B cell (primary cell): ENCODE results near the gene PHLPP2. TPM values are rescaled to one million over a fixed set of nuclear protein-coding genes. Genes with fewer than 3 reads are reported as not detected.
A peak's percentile ranks its signal among the peaks of the same experiment; 100 is the strongest.

Experiments used
- ATAC-seq: fragments of 200-7000 bp; cut with Tn5 transposase; one replicate; pipeline ENCODE4 v1.10.0; 2021; ENCODE audit warnings: low read depth, mild to moderate bottlenecking, moderate number of reproducible peaks, moderate library complexity
- CTCF ChIA-PET: fragments of 350-600 bp; sonication (Branson Sonifier 250); formaldehyde crosslinking; loops from one replicate; lab custom pipeline; 2021; ENCODE audit warnings: antibody characterized with exemption, inconsistent platforms; lab: Charles Lee
- POLR2A ChIA-PET: fragments of 350-600 bp; sonication (Branson Sonifier 250); formaldehyde crosslinking; loops from one replicate; lab custom pipeline; 2021; ENCODE audit warnings: antibody characterized with exemption; lab: Charles Lee
- DNase-seq: peaks from one replicate; pipeline ENCODE4 v3.0.0; 2013
- H2AFZ ChIP-seq: 2 replicates; pipeline ENCODE4 v1.6.1; 2012; ENCODE audit warnings: mild to moderate bottlenecking, low read depth, low read length; ENCODE audit not compliant: insufficient read depth, poor library complexity, severe bottlenecking
- H3K27ac ChIP-seq, 2 donors: 1 replicate in 1 of 2; 2 replicates in 1 of 2; pipeline ENCODE4 v1.5.1; 2012 to 2013; ENCODE audit warnings: low read length in 2 of 2, mild to moderate bottlenecking in 2 of 2, moderate library complexity in 1 of 2
- H3K27me3 ChIP-seq, 4 experiments: fragments of 200-600 bp in 1 of 4; sonication (generic) in 1 of 4; replicated peaks in 1 of 4; 1 replicate in 2 of 4; 2 replicates in 2 of 4; pipeline versions ENCODE4 v1.6.1 to v1.7.0; 2013 to 2016; ENCODE audit warnings: low read length in 3 of 4, mild to moderate bottlenecking in 2 of 4, mixed read lengths in 1 of 4, moderate library complexity in 1 of 4; ENCODE audit not compliant: insufficient read depth in 4 of 4, control insufficient read depth in 3 of 4; ENCODE audit errors: control extremely low read depth in 1 of 4
- H3K36me3 ChIP-seq, 2 experiments: replicated peaks in 1 of 2; 1 replicate in 1 of 2; 2 replicates in 1 of 2; pipeline versions ENCODE4 v1.6.1 to v1.7.1; 2013; ENCODE audit warnings: low read length in 1 of 2; ENCODE audit not compliant: insufficient read depth in 2 of 2, control insufficient read depth in 1 of 2; ENCODE audit errors: control extremely low read depth in 1 of 2, extremely low read depth in 1 of 2
- H3K4me1 ChIP-seq, 2 donors: fragments of 200-600 bp in 1 of 2; sonication (generic) in 1 of 2; 1 replicate in 1 of 2; 2 replicates in 1 of 2; pipeline versions ENCODE4 v1.5.1 to v1.6.1; 2013 to 2017; ENCODE audit warnings: low read length in 2 of 2; ENCODE audit not compliant: control insufficient read depth in 2 of 2, insufficient read depth in 2 of 2
- H3K4me2 ChIP-seq: replicated peaks from 2 replicates; pipeline ENCODE3; 2012; ENCODE audit warnings: mild to moderate bottlenecking, low read depth, low read length; ENCODE audit not compliant: poor library complexity, severe bottlenecking
- H3K4me3 ChIP-seq, 5 experiments: fragments of 200-600 bp in 1 of 5; sonication (generic) in 1 of 5; 1 replicate in 3 of 5; 2 replicates in 2 of 5; pipeline versions ENCODE4 v1.5.1 to v1.7.0; 2011 to 2016; ENCODE audit warnings: low read length in 4 of 5, mild to moderate bottlenecking in 4 of 5, low read depth in 2 of 5, control low read depth in 1 of 5, moderate library complexity in 1 of 5; ENCODE audit not compliant: insufficient read depth in 1 of 5; ENCODE audit errors: control extremely low read depth in 1 of 5, extremely low read depth in 1 of 5
- H3K79me2 ChIP-seq: fragments of 200-600 bp; sonication (generic); one replicate; pipeline ENCODE4 v1.6.0; 2016; ENCODE audit warnings: low read length; ENCODE audit not compliant: control insufficient read depth, insufficient read depth
- H3K9ac ChIP-seq: fragments of 200-600 bp; sonication (generic); 2 replicates; pipeline ENCODE4 v1.6.1; 2017; ENCODE audit warnings: mild to moderate bottlenecking, low read length, moderate library complexity
- H3K9me3 ChIP-seq, 3 donors: one replicate each; pipeline versions ENCODE4 v1.6.1 to v1.7.1; 2013; ENCODE audit warnings: low read length in 2 of 3; ENCODE audit not compliant: control insufficient read depth in 2 of 3, insufficient read depth in 1 of 3; ENCODE audit errors: control extremely low read depth in 1 of 3
- H4K20me1 ChIP-seq: 2 replicates; pipeline ENCODE4 v1.6.0; 2012; ENCODE audit warnings: mild to moderate bottlenecking, low read length; ENCODE audit not compliant: insufficient read depth, control insufficient read depth, poor library complexity, severe bottlenecking
- H3K27ac Mint-ChIP-seq: one replicate; pipeline ENCODE4 v1.8.0; 2021; ENCODE audit warnings: mixed read lengths
- H3K27me3 Mint-ChIP-seq: one replicate; pipeline ENCODE4 v1.8.0; 2021; ENCODE audit warnings: mixed read lengths
- H3K4me1 Mint-ChIP-seq: one replicate; pipeline ENCODE4 v1.8.0; 2021; ENCODE audit warnings: mixed read lengths
- H3K4me3 Mint-ChIP-seq: one replicate; pipeline ENCODE4 v1.8.0; 2021; ENCODE audit warnings: mixed read lengths
- H3K9me3 Mint-ChIP-seq: one replicate; pipeline ENCODE4 v1.8.0; 2022; ENCODE audit warnings: mixed read lengths; ENCODE audit not compliant: insufficient read depth
- CTCF ChIP-seq: fragments of 200-600 bp; IDR thresholded peaks from one replicate; pipeline ENCODE4 v1.8.0; 2022; ENCODE audit warnings: antibody characterized with exemption, mild to moderate bottlenecking
- EZH2 ChIP-seq: IDR thresholded peaks from 2 replicates; pipeline ENCODE4 v1.6.1; 2012; ENCODE audit warnings: borderline replicate concordance, low read depth, mild to moderate bottlenecking, moderate library complexity, low read length; ENCODE audit not compliant: insufficient read depth, poor library complexity, severe bottlenecking
- WGBS: methylation state at CpG from one replicate; pipeline ENCODE4 v1.1.5; 2013; ENCODE audit warnings: missing lambda C conversion rate; ENCODE audit not compliant: insufficient coverage; 5-methylcytosine and 5-hydroxymethylcytosine counted together
- intact Hi-C: fragments of 100-400 bp; cut with micrococcal nuclease; formaldehyde crosslinking; loops from one replicate; pipeline ENCODE4 v1.10.0; 2022
- polyA plus RNA-seq: library from polyadenylated mRNA; depleted of rRNA; stranded (reverse); fragments of >200 nt; gene quantifications from 2 replicates; pipeline ENCODE4 v1.2.3, GENCODE V29; 2012
- total RNA-seq, 2 donors: library from RNA; stranded (reverse); fragments of 120-200 nt in 1 of 2; gene quantifications; 1 replicate in 1 of 2; 2 replicates in 1 of 2; pipeline versions ENCODE4 v1.2.3 to v1.2.4, GENCODE V29; 2013 to 2022

Gene PHLPP2
- total and polyA plus RNA-seq, 2 donors (not counting 1 experiment from before 2014, with no cell fraction given) = 7.2 to 16.1 TPM

GRCh38 chr16:71722801-71723536 is 1.5 kb downstream of the PHLPP2 start:
- ChIA-PET POLR2A (interaction anchor here (0.6 kb wide), 1 partner anchor 41 kb away, joined by 4 read pairs; no protein-coding TSS in a partner anchor), CTCF (interaction anchor here (0.8 kb wide), 1 partner anchor 22 kb away, joined by 3 read pairs; no protein-coding TSS in a partner anchor)
- Histone ChIP-seq H2AFZ (peak overlapping the region; percentile 79), H3K4me1 (peaks cover 39 to 41% of the 10 kb centered on the region in 2 donors), H3K4me3 (peak overlapping the region; percentile 42 to 80 (median 74)), H4K20me1 (peaks cover 25% of the 10 kb centered on the region), H3K27me3 (no peaks in the 10 kb centered on the region), H3K9ac (peak overlapping the region; percentile 80), H3K9me3 (peaks cover 0 to 3% (median 0%) of the 10 kb centered on the region in 3 donors), H3K79me2 (peaks cover 34% of the 10 kb centered on the region), H3K4me2 (peak overlapping the region; percentile 91), H3K27ac (peak overlapping the region; percentile 39 to 85), H3K36me3 (no peaks in the 10 kb centered on the region)
- TF ChIP-seq CTCF (no peak), EZH2 (no peak)
- peaks cover 42% of the 10 kb centered on the region for H3K4me1 Mint-ChIP-seq
- no peaks in the 10 kb centered on the region for H3K27me3 Mint-ChIP-seq
- H3K27ac Mint-ChIP-seq = peak overlapping the region; percentile 95
- intact Hi-C loops = loop anchor here (1.0 to 10.0 kb wide), 5 partner anchors 86 to 921 kb away; partner anchors contain the start of genes CMTR2, DHODH and VAC14
- peak; percentile 9 for ATAC-seq
- under 1% methylated on average over 59 of the region's 59 CpGs for WGBS
- no peaks in the 10 kb centered on the region for H3K9me3 Mint-ChIP-seq
- DNase-seq = peak; percentile 70
- peak overlapping the region; percentile 99 for H3K4me3 Mint-ChIP-seq
